Sigmoid colon (tissue), 7 donors: ENCODE results near the gene CLINT1. TPM values are rescaled to one million over a fixed set of nuclear protein-coding genes. Genes with fewer than 3 reads are reported as not detected.

Experiments
- DNase-seq: peaks from one replicate; pipeline ENCODE4 v3.0.0-alpha.2; 2019
- H3K27ac ChIP-seq, 4 donors: fragments of 200-600 bp; sonication (generic); one replicate each; pipeline ENCODE4 v1.5.1; 2016 to 2019; ENCODE audit warnings: mild to moderate bottlenecking in 1 of 4
- H3K27me3 ChIP-seq, 3 donors: fragments of 200-600 bp; sonication (generic); one replicate each; pipeline ENCODE4 v1.5.1; 2019; ENCODE audit warnings: mild to moderate bottlenecking in 1 of 3
- H3K36me3 ChIP-seq, 4 donors: fragments of 200-600 bp; sonication (generic); one replicate each; pipeline ENCODE4 v1.5.1; 2016 to 2019
- H3K4me1 ChIP-seq, 4 donors: fragments of 200-600 bp; sonication (generic); one replicate each; pipeline ENCODE4 v1.5.1; 2017 to 2019
- H3K4me3 ChIP-seq, 4 donors: fragments of 200-600 bp; sonication (generic); one replicate each; pipeline ENCODE4 v1.5.1; 2017 to 2019; ENCODE audit warnings: mild to moderate bottlenecking in 2 of 4, moderate library complexity in 1 of 4
- H3K9me3 ChIP-seq, 4 donors: fragments of 200-600 bp in 3 of 4; sonication (generic) in 3 of 4; one replicate each; pipeline versions ENCODE4 v1.5.1 to v1.6.1; 2013 to 2019
- CTCF ChIP-seq, 4 experiments: fragments of 450-650 bp in 3 of 4; fragments of 200-600 bp in 1 of 4; IDR thresholded peaks; one replicate each; pipeline ENCODE4 v1.5.1; 2016 to 2019; ENCODE audit warnings: antibody characterized with exemption in 4 of 4, mild to moderate bottlenecking in 3 of 4, moderate library complexity in 2 of 4
- EP300 ChIP-seq, 4 donors: sonication (generic); formaldehyde crosslinking; IDR thresholded peaks; one replicate each; pipeline ENCODE4 v1.6.1; 2017; ENCODE audit warnings: antibody characterized with exemption in 4 of 4
- POLR2A ChIP-seq, 2 donors: fragments of 450-650 bp; IDR thresholded peaks; one replicate each; pipeline ENCODE4 v1.6.1; 2016; ENCODE audit warnings: antibody characterized with exemption in 2 of 2, mild to moderate bottlenecking in 2 of 2, moderate library complexity in 2 of 2
- POLR2AphosphoS5 ChIP-seq, 4 donors: sonication (generic); formaldehyde crosslinking; IDR thresholded peaks; one replicate each; pipeline ENCODE4 v1.6.1; 2017; ENCODE audit warnings: antibody characterized with exemption in 4 of 4
- WGBS, 2 donors: extraction: QIAGEN DNeasy Blood & Tissue Kit; methylation state at CpG; one replicate each; pipeline ENCODE4 v1.1.7; 2013; 5-methylcytosine and 5-hydroxymethylcytosine counted together
- intact Hi-C: fragments of 100-400 bp; cut with DNase I; formaldehyde crosslinking; loops from one replicate; pipeline ENCODE4 v1.15.1; 2023
- polyA plus RNA-seq, 3 donors: library from polyadenylated mRNA; stranded (reverse); fragments of 200-250 nt; gene quantifications; one replicate each; pipeline ENCODE4 v1.2.3, GENCODE V29; 2013
- total RNA-seq, 4 donors: library from RNA; depleted of rRNA; stranded (reverse); fragments of >200 nt; gene quantifications; one replicate each; pipeline ENCODE4 v1.1.0, GENCODE V29; 2016
- donor health status: healthy with polysubstance abuse.
- donor health status: Bipolar disorder and iron deficiency.
- donor health status: healthy.

Gene CLINT1
- total and polyA plus RNA-seq, 7 donors: 40.2 to 171 (median 88.1) TPM

GRCh38 chr5:157799578-157799977, 59.4 kb downstream of the CLINT1 start:
- 91 to 93% methylated on average over 1 of the region's 1 CpG for WGBS, 2 donors
- Histone ChIP-seq H3K27me3 (no peaks in the 10 kb centered on the region), H3K36me3 (peaks cover 10 to 76% (median 15%) of the 10 kb centered on the region in 4 donors), H3K4me3 (no peak overlapping the region), H3K27ac (no peak overlapping the region), H3K4me1 (no peaks in the 10 kb centered on the region), H3K9me3 (no peaks in the 10 kb centered on the region)
- intact Hi-C loops: no loop called here
- TF ChIP-seq POLR2A (IDR thresholded peaks at IDR 0.05) (no peak), POLR2AphosphoS5 (IDR thresholded peaks at IDR 0.05) (no peak), EP300 (IDR thresholded peaks at IDR 0.05) (no peak), CTCF (IDR thresholded peaks at IDR 0.05) (no peak)
- DNase-seq: no peak

- no peak for DNase-seq
- Histone ChIP-seq H3K4me1 (no peaks in the 10 kb centered on the region), H3K36me3 (peaks cover 6 to 81% (median 15%) of the 10 kb centered on the region in 4 donors), H3K27me3 (no peaks in the 10 kb centered on the region), H3K27ac (no peak overlapping the region), H3K4me3 (no peak overlapping the region), H3K9me3 (no peaks in the 10 kb centered on the region)
- TF ChIP-seq POLR2AphosphoS5 (IDR thresholded peaks at IDR 0.05): no peak
- no peak for TF ChIP-seq POLR2A (IDR thresholded peaks at IDR 0.05)
- TF ChIP-seq CTCF (IDR thresholded peaks at IDR 0.05): no peak
- TF ChIP-seq EP300 (IDR thresholded peaks at IDR 0.05): no peak
- WGBS, 2 donors: 68 to 72% methylated on average over 4 of the region's 4 CpGs
- intact Hi-C loops: no loop called here
Measured at GRCh38 chr5:157793301-157793700, 65.6 kb downstream of the CLINT1 start.

- Histone ChIP-seq H3K4me1 (no peaks in the 10 kb centered on the region), H3K36me3 (peaks cover 6 to 65% (median 10%) of the 10 kb centered on the region in 4 donors), H3K27ac (no peak overlapping the region), H3K4me3 (no peak overlapping the region), H3K27me3 (no peaks in the 10 kb centered on the region), H3K9me3 (no peaks in the 10 kb centered on the region)
- 94 to 95% methylated on average over 3 of the region's 3 CpGs for WGBS, 2 donors
- intact Hi-C loops: no loop called here
- no peak for DNase-seq
- TF ChIP-seq CTCF (IDR thresholded peaks at IDR 0.05) (no peak), EP300 (IDR thresholded peaks at IDR 0.05) (no peak), POLR2A (IDR thresholded peaks at IDR 0.05) (no peak), POLR2AphosphoS5 (IDR thresholded peaks at IDR 0.05) (no peak)
Measured at GRCh38 chr5:157785801-157786200, 73.1 kb downstream of the CLINT1 start.

GRCh38 chr5:157779221-157779620, 79.7 kb downstream of the CLINT1 start:
- Histone ChIP-seq H3K4me3 (no peak overlapping the region), H3K9me3 (no peaks in the 10 kb centered on the region), H3K27ac (no peak overlapping the region), H3K4me1 (peaks cover 0 to 3% (median 0%) of the 10 kb centered on the region in 4 donors), H3K36me3 (peaks cover 0 to 12% (median 0%) of the 10 kb centered on the region in 4 donors), H3K27me3 (no peaks in the 10 kb centered on the region)
- WGBS, 2 donors: 79 to 92% methylated on average over 6 of the region's 6 CpGs
- TF ChIP-seq POLR2AphosphoS5 (IDR thresholded peaks at IDR 0.05) (no peak), POLR2A (IDR thresholded peaks at IDR 0.05) (no peak), EP300 (IDR thresholded peaks at IDR 0.05) (no peak)
- no peak for DNase-seq
- intact Hi-C loops: no loop called here

GRCh38 chr5:157778121-157778805, 80.7 kb downstream of the CLINT1 start:
- Histone ChIP-seq H3K4me3 (no peak overlapping the region), H3K36me3 (peaks cover 0 to 3% (median 0%) of the 10 kb centered on the region in 4 donors), H3K27me3 (no peaks in the 10 kb centered on the region), H3K4me1 (peaks cover 0 to 3% (median 0%) of the 10 kb centered on the region in 4 donors), H3K27ac (no peak overlapping the region), H3K9me3 (no peaks in the 10 kb centered on the region)
- intact Hi-C loops: no loop called here
- DNase-seq: no peak
- TF ChIP-seq POLR2A (IDR thresholded peaks at IDR 0.05): no peak
- no peak for TF ChIP-seq POLR2AphosphoS5 (IDR thresholded peaks at IDR 0.05)
- no peak for TF ChIP-seq EP300 (IDR thresholded peaks at IDR 0.05)
- TF ChIP-seq CTCF (IDR thresholded peaks at IDR 0.05): no peak
- WGBS, 2 donors: 43 to 65% methylated on average over 8 of the region's 8 CpGs
